SK-N-SH treated with all-trans-retinoic acid at 6 μM for 48 hours (cell line): Measurements from ENCODE around the gene PRKCG.
A peak's percentile ranks its signal among the peaks of the same experiment; 100 is the strongest.

Experiments
- ATAC-seq: fragments of 200-7000 bp; cut with Tn5 transposase; 3 replicates; pipeline ENCODE4 v1.9.1; 2020; ENCODE audit warnings: mild to moderate bottlenecking, moderate library complexity
- ARNTL ChIP-seq: fragments of 450-650 bp; formaldehyde crosslinking; IDR thresholded peaks from 2 replicates; pipeline ENCODE4 v1.5.0; 2020; ENCODE audit warnings: low read depth, mild to moderate bottlenecking, moderate library complexity, borderline replicate concordance
- BACH2 ChIP-seq: fragments of 250-450 bp; sonication (Bioruptor Pico); IDR thresholded peaks from 2 replicates; pipeline ENCODE4 v1.9.0; 2021; ENCODE audit warnings: mild to moderate bottlenecking, borderline replicate concordance
- CREB5 ChIP-seq: fragments of 250-450 bp; sonication (Bioruptor Pico); IDR thresholded peaks from 2 replicates; pipeline ENCODE4 v1.5.1; 2020; ENCODE audit warnings: low read depth, mild to moderate bottlenecking, moderate library complexity
- CSDC2 ChIP-seq: fragments of 250-450 bp; sonication (Bioruptor Pico); IDR thresholded peaks from 2 replicates; pipeline ENCODE4 v1.5.0; 2020; ENCODE audit warnings: mild to moderate bottlenecking, moderate library complexity
- CSRNP3 ChIP-seq: fragments of 250-450 bp; sonication (Bioruptor Pico); IDR thresholded peaks from 2 replicates; pipeline ENCODE4 v1.5.1; 2021; ENCODE audit warnings: mild to moderate bottlenecking, moderate library complexity
- ESRRG ChIP-seq: fragments of 250-450 bp; sonication (Bioruptor Pico); IDR thresholded peaks from 2 replicates; pipeline ENCODE4 v1.6.1; 2021; ENCODE audit warnings: mild to moderate bottlenecking
- GLIS3 ChIP-seq: fragments of 250-450 bp; sonication (Bioruptor Pico); IDR thresholded peaks from 2 replicates; pipeline ENCODE4 v1.5.0; 2020; ENCODE audit warnings: mild to moderate bottlenecking, moderate library complexity
- ISL1 ChIP-seq: fragments of 250-450 bp; sonication (Bioruptor Pico); IDR thresholded peaks from 2 replicates; pipeline ENCODE4 v2.1.2; 2022; ENCODE audit warnings: mild to moderate bottlenecking, moderate library complexity
- OSR1 ChIP-seq: fragments of 250-450 bp; sonication (Bioruptor Pico); IDR thresholded peaks from 2 replicates; pipeline ENCODE4 v1.8.0; 2022; ENCODE audit warnings: moderate library complexity, mild to moderate bottlenecking, inconsistent platforms
- POU6F1 ChIP-seq: fragments of 250-450 bp; sonication (Bioruptor Pico); IDR thresholded peaks from 2 replicates; pipeline ENCODE4 v1.8.0; 2021; ENCODE audit warnings: low read depth, mild to moderate bottlenecking, moderate library complexity, borderline replicate concordance
- PPARA ChIP-seq: fragments of 250-450 bp; sonication (Bioruptor Pico); IDR thresholded peaks from 2 replicates; pipeline ENCODE4 v1.5.0; 2020; ENCODE audit warnings: mild to moderate bottlenecking, borderline replicate concordance
- RARB ChIP-seq: fragments of 250-450 bp; sonication (Bioruptor Pico); IDR thresholded peaks from 2 replicates; pipeline ENCODE4 v1.8.0; 2021; ENCODE audit warnings: mild to moderate bottlenecking, moderate library complexity
- SNAI2 ChIP-seq: fragments of 250-450 bp; sonication (Bioruptor Pico); IDR thresholded peaks from 2 replicates; pipeline ENCODE4 v1.5.0; 2020; ENCODE audit warnings: mild to moderate bottlenecking, moderate library complexity
- TCF4 ChIP-seq: fragments of 250-450 bp; sonication (Bioruptor Pico); IDR thresholded peaks from 2 replicates; pipeline ENCODE4 v1.8.0; 2021; ENCODE audit warnings: mild to moderate bottlenecking, moderate library complexity, borderline replicate concordance
- TOX ChIP-seq: fragments of 250-450 bp; sonication (Bioruptor Pico); IDR thresholded peaks from 2 replicates; pipeline ENCODE4 v1.8.0; 2021; ENCODE audit warnings: mild to moderate bottlenecking, moderate library complexity, borderline replicate concordance
- TSHZ2 ChIP-seq: fragments of 250-450 bp; sonication (Bioruptor Pico); IDR thresholded peaks from 2 replicates; pipeline ENCODE4 v1.5.0; 2020; ENCODE audit warnings: mild to moderate bottlenecking, moderate library complexity
- ZC3H10 ChIP-seq: fragments of 250-450 bp; sonication (Bioruptor Pico); IDR thresholded peaks from 2 replicates; pipeline ENCODE4 v1.5.1; 2021; ENCODE audit warnings: mild to moderate bottlenecking, moderate library complexity
- ZFP3 ChIP-seq: fragments of 250-450 bp; sonication (Bioruptor Pico); IDR thresholded peaks from 2 replicates; pipeline ENCODE4 v1.5.0; 2020; ENCODE audit warnings: mild to moderate bottlenecking, moderate library complexity
- ZFP30 ChIP-seq: fragments of 450-650 bp; formaldehyde crosslinking; IDR thresholded peaks from 2 replicates; pipeline ENCODE4 v1.5.0; 2022; ENCODE audit warnings: mild to moderate bottlenecking, moderate library complexity
- ZNF565 ChIP-seq: fragments of 450-650 bp; formaldehyde crosslinking; conservative IDR thresholded peaks from 2 replicates; pipeline ENCODE4 v1.5.0; 2020; ENCODE audit warnings: low read depth, mild to moderate bottlenecking, moderate library complexity
- ZNF70 ChIP-seq: fragments of 450-650 bp; formaldehyde crosslinking; IDR thresholded peaks from 2 replicates; pipeline ENCODE4 v1.5.0; 2020; ENCODE audit warnings: mild to moderate bottlenecking, moderate library complexity
- ZNF8 ChIP-seq: fragments of 450-650 bp; formaldehyde crosslinking; IDR thresholded peaks from 2 replicates; pipeline ENCODE4 v1.5.0; 2020; ENCODE audit warnings: mild to moderate bottlenecking, moderate library complexity
- TF ChIP-seq, protein P1 (sequence below): fragments of 250-450 bp; sonication (Bioruptor Pico); IDR thresholded peaks from 2 replicates; pipeline ENCODE4 v1.8.0; 2020; ENCODE audit warnings: mild to moderate bottlenecking, moderate library complexity, borderline replicate concordance

Gene PRKCG

GRCh38 chr19:53868091-53868891, 13.7 kb upstream of the PRKCG start:
- TF ChIP-seq ZNF70 (CRISPR knock-in tag), result no peak
- no peak for TF ChIP-seq ZFP30 (CRISPR knock-in tag)
- TF ChIP-seq ZC3H10 (CRISPR knock-in tag), result 0 out of 2 replicates have a peak, but pooled peaks have one; percentile 31
- peak; percentile 70; the same call in 1 of the 2 replicates for TF ChIP-seq RARB (CRISPR knock-in tag)
- TF ChIP-seq, protein P1, sequence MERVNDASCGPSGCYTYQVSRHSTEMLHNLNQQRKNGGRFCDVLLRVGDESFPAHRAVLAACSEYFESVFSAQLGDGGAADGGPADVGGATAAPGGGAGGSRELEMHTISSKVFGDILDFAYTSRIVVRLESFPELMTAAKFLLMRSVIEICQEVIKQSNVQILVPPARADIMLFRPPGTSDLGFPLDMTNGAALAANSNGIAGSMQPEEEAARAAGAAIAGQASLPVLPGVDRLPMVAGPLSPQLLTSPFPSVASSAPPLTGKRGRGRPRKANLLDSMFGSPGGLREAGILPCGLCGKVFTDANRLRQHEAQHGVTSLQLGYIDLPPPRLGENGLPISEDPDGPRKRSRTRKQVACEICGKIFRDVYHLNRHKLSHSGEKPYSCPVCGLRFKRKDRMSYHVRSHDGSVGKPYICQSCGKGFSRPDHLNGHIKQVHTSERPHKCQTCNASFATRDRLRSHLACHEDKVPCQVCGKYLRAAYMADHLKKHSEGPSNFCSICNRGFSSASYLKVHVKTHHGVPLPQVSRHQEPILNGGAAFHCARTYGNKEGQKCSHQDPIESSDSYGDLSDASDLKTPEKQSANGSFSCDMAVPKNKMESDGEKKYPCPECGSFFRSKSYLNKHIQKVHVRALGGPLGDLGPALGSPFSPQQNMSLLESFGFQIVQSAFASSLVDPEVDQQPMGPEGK, result no peak; the same call in 1 of the 2 replicates
- TF ChIP-seq TOX (CRISPR knock-in tag), result peak; percentile 42; the same call in 1 of the 2 replicates
- TF ChIP-seq BACH2 (CRISPR knock-in tag), result no peak
- TF ChIP-seq POU6F1 (CRISPR knock-in tag), result no peak
- TF ChIP-seq, all 23 proteins: peak for 3
- ATAC-seq, result peak; percentile 43

DNA sequence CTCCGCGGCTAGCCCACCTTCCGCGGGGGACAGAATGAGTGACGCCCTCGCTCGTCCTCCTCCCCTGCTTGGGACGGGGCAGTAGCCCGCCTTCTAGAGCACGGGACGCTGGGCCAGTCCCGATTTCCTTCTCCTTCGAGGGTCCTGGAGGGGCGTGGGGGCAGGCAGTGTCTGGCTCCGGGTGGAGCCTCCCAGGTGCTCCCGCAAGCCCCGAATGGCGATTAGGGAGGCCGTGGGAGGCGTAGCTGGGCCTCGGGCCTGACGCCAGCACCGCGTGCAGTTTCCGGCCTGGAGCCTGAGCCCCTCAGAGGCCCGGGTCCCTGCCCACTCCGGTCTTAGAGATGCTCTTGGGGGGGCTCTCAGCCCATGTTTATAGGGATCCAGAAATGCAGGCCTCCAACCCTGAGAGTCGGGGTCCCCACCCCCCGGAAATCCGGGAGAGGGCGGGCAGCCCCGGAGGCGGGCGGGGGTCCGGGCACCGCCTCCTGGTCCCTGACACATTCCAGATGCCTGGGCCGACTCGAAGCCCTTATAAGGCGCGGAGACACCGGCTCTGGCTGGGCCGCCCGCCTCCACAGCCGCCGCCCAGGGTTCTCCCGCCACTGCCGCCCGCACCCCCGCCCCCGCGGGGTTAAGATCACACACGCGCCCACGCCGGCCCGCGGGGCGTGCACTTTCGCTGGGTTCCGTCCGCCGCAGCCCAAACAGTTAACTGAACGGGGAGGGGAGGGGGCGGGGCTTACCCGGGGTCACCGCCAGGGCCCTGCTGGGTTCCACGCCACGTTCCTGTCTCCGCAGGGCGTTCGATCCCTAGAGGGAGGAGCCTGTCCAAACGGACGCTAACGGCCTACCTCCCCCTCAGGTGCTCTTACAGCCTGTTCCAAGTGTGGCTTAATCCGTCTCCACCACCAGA, 12.8 kb upstream of the PRKCG start:
- TF ChIP-seq ISL1 (CRISPR knock-in tag), result no peak
- no peak for TF ChIP-seq ARNTL (CRISPR knock-in tag)
- TF ChIP-seq ZNF8 (CRISPR knock-in tag), result no peak
- TF ChIP-seq BACH2 (CRISPR knock-in tag), result no peak
- TF ChIP-seq RARB (CRISPR knock-in tag), result peak; percentile 49
- TF ChIP-seq, protein P1, result no peak; the same call in 1 of the 2 replicates
- no peak for TF ChIP-seq OSR1
- TF ChIP-seq PPARA (CRISPR knock-in tag), result no peak
- 0 out of 2 replicates have a peak, but pooled peaks have one; percentile 21 for TF ChIP-seq TOX (CRISPR knock-in tag)
- 0 out of 2 replicates have a peak, but pooled peaks have one; percentile 56 for TF ChIP-seq ZFP3 (CRISPR knock-in tag)
- peak; percentile 15; the same call in 1 of the 2 replicates for TF ChIP-seq GLIS3 (CRISPR knock-in tag)
- no peak for TF ChIP-seq ZC3H10 (CRISPR knock-in tag)
- TF ChIP-seq CSDC2, result no peak
- no peak for TF ChIP-seq ZNF565 (CRISPR knock-in tag)
- TF ChIP-seq CREB5 (CRISPR knock-in tag), result no peak
- TF ChIP-seq CSRNP3, result no peak
- no peak for TF ChIP-seq ZFP30 (CRISPR knock-in tag)
- peak; percentile 12; the same call in 1 of the 2 replicates for TF ChIP-seq TSHZ2 (CRISPR knock-in tag)
- no peak for TF ChIP-seq ZNF70 (CRISPR knock-in tag)
- TF ChIP-seq SNAI2 (CRISPR knock-in tag), result no peak
- peak; percentile 70; the same call in 1 of the 2 replicates for TF ChIP-seq TCF4 (CRISPR knock-in tag)
- no peak for TF ChIP-seq ESRRG (CRISPR knock-in tag)
- no peak for TF ChIP-seq POU6F1 (CRISPR knock-in tag)
- ATAC-seq, result peak; percentile 65
